K562 (cell line): Measurements from ENCODE around the gene SUFU. TPM values are rescaled to one million over a fixed set of nuclear protein-coding genes. Genes with fewer than 3 reads are reported as not detected.

Source experiments
- CTCF ChIP-seq, 3 experiments: IDR thresholded peaks in 2 of 3; conservative IDR thresholded peaks in 1 of 3; 2 replicates each; pipeline ENCODE4 v1.5.1; 2011 to 2012; ENCODE audit warnings: low read length in 3 of 3, mild to moderate bottlenecking in 3 of 3, control low read depth in 2 of 3, improper control_type of control experiment in 1 of 3, inconsistent platforms in 1 of 3, low read depth in 1 of 3, mixed read lengths in 1 of 3, moderate library complexity in 1 of 3; ENCODE audit not compliant: insufficient read depth in 2 of 3
- FOXP1 ChIP-seq: sonication (generic); formaldehyde crosslinking; IDR thresholded peaks from 2 replicates; pipeline ENCODE4 v1.8.0; 2022; ENCODE audit warnings: mild to moderate bottlenecking, missing genetic modification reagents
- MAZ ChIP-seq, 2 experiments: fragments of 450-650 bp in 1 of 2; sonication (generic) in 1 of 2; formaldehyde crosslinking; IDR thresholded peaks in 1 of 2; conservative IDR thresholded peaks in 1 of 2; 2 replicates each; pipeline versions ENCODE4 v1.4.0 to v1.5.0; 2020; ENCODE audit warnings: mild to moderate bottlenecking in 1 of 2, missing genetic modification reagents in 1 of 2
- MEIS2 ChIP-seq: fragments of 450-650 bp; IDR thresholded peaks from 2 replicates; pipeline ENCODE4 v1.6.1; 2014; ENCODE audit warnings: mild to moderate bottlenecking; ENCODE audit not compliant: partially characterized antibody
- NCOA6 ChIP-seq: fragments of 450-650 bp; IDR thresholded peaks from 2 replicates; pipeline ENCODE4 v1.6.1; 2017; ENCODE audit warnings: mild to moderate bottlenecking
- NR1H2 ChIP-seq: sonication (generic); formaldehyde crosslinking; IDR thresholded peaks from 2 replicates; pipeline ENCODE4 v1.4.0; 2020; ENCODE audit warnings: mild to moderate bottlenecking, missing genetic modification reagents
- RAD21 ChIP-seq, 2 experiments: fragments of 250-450 bp in 1 of 2; fragments of 450-650 bp in 1 of 2; sonication (Bioruptor Pico) in 1 of 2; formaldehyde crosslinking in 1 of 2; IDR thresholded peaks in 1 of 2; conservative IDR thresholded peaks in 1 of 2; 2 replicates each; pipeline versions ENCODE4 v1.4.0 to v1.8.0; 2020 to 2022; ENCODE audit warnings: mild to moderate bottlenecking in 2 of 2, moderate library complexity in 1 of 2
- SMAD1 ChIP-seq: fragments of 150-350 bp; IDR thresholded peaks from 2 replicates; pipeline ENCODE4 v1.6.1; 2014; ENCODE audit warnings: low read length, low read depth; ENCODE audit not compliant: partially characterized antibody
- SMARCA5 ChIP-seq: fragments of 450-650 bp; IDR thresholded peaks from 2 replicates; pipeline ENCODE4 v1.6.1; 2016
- SMC3 ChIP-seq: conservative IDR thresholded peaks from 2 replicates; pipeline ENCODE4 v1.6.1; 2011; ENCODE audit warnings: low read depth, low read length, improper control_type of control experiment; ENCODE audit not compliant: insufficient read depth
- SRSF7 ChIP-seq: fragments of 200-400 bp; formaldehyde crosslinking; optimal IDR thresholded peaks from 2 replicates; pipeline ENCODE3; 2017; ENCODE audit warnings: mild to moderate bottlenecking, low read depth, low read length
- STAG1 ChIP-seq: sonication (generic); formaldehyde crosslinking; IDR thresholded peaks from 2 replicates; pipeline ENCODE4 v1.5.0; 2020; ENCODE audit warnings: missing genetic modification reagents, borderline replicate concordance
- TFAP4 ChIP-seq: sonication (generic); formaldehyde crosslinking; IDR thresholded peaks from 2 replicates; pipeline ENCODE4 v1.8.0; 2022; ENCODE audit warnings: missing genetic modification reagents, mild to moderate bottlenecking, moderate library complexity, borderline replicate concordance
- YY1 ChIP-seq, 3 experiments: IDR thresholded peaks; 2 replicates each; pipeline ENCODE4 v1.6.1; 2011; ENCODE audit warnings: low read length in 2 of 3, mild to moderate bottlenecking in 2 of 3, moderate library complexity in 2 of 3, borderline replicate concordance in 1 of 3, control low read depth in 1 of 3, low read depth in 1 of 3; ENCODE audit not compliant: insufficient read depth in 3 of 3, insufficient replicate concordance in 2 of 3, control insufficient read depth in 1 of 3, insufficient read length in 1 of 3; ENCODE audit errors: extremely low read depth in 1 of 3
- ZBTB2 ChIP-seq: fragments of 450-650 bp; IDR thresholded peaks from 2 replicates; pipeline ENCODE4 v1.6.1; 2016; ENCODE audit warnings: antibody characterized with exemption
- ZNF778 ChIP-seq: fragments of 450-650 bp; formaldehyde crosslinking; IDR thresholded peaks from 2 replicates; pipeline ENCODE4 v1.4.0; 2020; ENCODE audit warnings: mild to moderate bottlenecking, moderate library complexity
- polyA plus RNA-seq, 8 experiments: library from polyadenylated mRNA; depleted of rRNA in 4 of 8; stranded (reverse) in 5 of 8; unstranded in 3 of 8; fragments of >200 nt; fragmentation: Nextera tagmentation in 2 of 8; fragmentation: Illumina TruSeq in 1 of 8; extraction: Ambion mirVana in 2 of 8; extraction: Trizol in 1 of 8; gene quantifications; 2 replicates each; pipeline versions ENCODE4 v1.2.1 to v1.2.3, GENCODE V29; 2011 to 2014; ENCODE audit warnings: inconsistent platforms in 1 of 8, missing spikeins in 1 of 8
- total RNA-seq, 7 experiments: library from RNA; depleted of rRNA in 6 of 7; stranded (reverse); fragments of >200 nt in 6 of 7; fragmentation: Illumina TruSeq in 2 of 7; extraction: Trizol in 2 of 7; gene quantifications; 2 replicates each; pipeline versions ENCODE4 v1.2.1 to v1.2.3, GENCODE V29; 2011 to 2021; ENCODE audit warnings: low replicate concordance in 1 of 7
- TF ChIP-seq, protein P1 (sequence below): fragments of 250-450 bp; sonication (Bioruptor Pico); IDR thresholded peaks from 2 replicates; pipeline ENCODE4 v1.8.0; 2021; ENCODE audit warnings: borderline replicate concordance, mild to moderate bottlenecking, moderate library complexity; ENCODE audit not compliant: poor library complexity, severe bottlenecking
- TF ChIP-seq, protein P2 (sequence below), 2 experiments: fragments of 450-650 bp in 1 of 2; sonication (generic) in 1 of 2; formaldehyde crosslinking in 1 of 2; IDR thresholded peaks in 1 of 2; conservative IDR thresholded peaks in 1 of 2; 2 replicates each; pipeline versions ENCODE4 v1.6.1 to v1.8.1; 2016 to 2023; ENCODE audit warnings: mild to moderate bottlenecking in 2 of 2, moderate library complexity in 2 of 2, inconsistent platforms in 1 of 2, missing genetic modification reagents in 1 of 2

SUFU gene
- total and polyA plus RNA-seq, 9 of the 15 experiments (the other 6 are each of a cell fraction or from before 2014, with no cell fraction given), result 0.59 to 6.3 (median 0.82) TPM

DNA sequence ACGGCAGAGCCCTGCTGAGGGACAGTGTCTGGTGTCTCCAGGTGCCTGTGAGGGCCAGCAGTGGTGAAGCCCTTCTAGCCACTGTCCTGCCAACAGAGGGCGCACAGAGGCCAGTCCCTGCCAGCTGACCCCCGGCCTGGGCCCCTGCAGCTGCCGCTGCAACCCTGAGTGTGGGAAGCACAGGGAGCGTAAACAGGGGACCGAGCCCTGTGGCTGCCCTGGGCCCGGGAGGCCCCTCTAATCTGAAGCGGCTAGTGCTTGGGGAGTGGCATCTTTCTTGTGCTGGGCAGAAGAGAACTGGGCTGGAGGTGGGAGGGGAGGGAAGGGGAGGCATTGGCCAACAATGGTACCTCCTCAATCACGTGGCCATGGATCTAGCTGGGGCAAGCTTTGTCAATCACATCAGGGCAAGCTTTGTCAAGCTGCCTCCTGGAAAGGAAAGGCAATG, 175.1 kb downstream of the SUFU start (continued):
- TF ChIP-seq ZBTB2, result no peak
- no peak for TF ChIP-seq FOXP1 (CRISPR knock-in tag)
- TF ChIP-seq ZNF778, result no peak
- no peak for TF ChIP-seq NR1H2 (CRISPR knock-in tag)
- no peak for TF ChIP-seq NCOA6
- TF ChIP-seq YY1 (IDR thresholded peaks at IDR 0.05; ENCODE audit: borderline replicate concordance in 1 of 3, control insufficient read depth in 1 of 3, extremely low read depth in 1 of 3, insufficient read depth in 3 of 3, insufficient read length in 1 of 3, insufficient replicate concordance in 2 of 3, low read depth in 1 of 3, low read length in 2 of 3), result peak in 1 of 3 experiments; percentile 9
- TF ChIP-seq SRSF7, result no peak
- TF ChIP-seq SMAD1, result no peak
- TF ChIP-seq SMARCA5, result no peak
- TF ChIP-seq, protein P1, sequence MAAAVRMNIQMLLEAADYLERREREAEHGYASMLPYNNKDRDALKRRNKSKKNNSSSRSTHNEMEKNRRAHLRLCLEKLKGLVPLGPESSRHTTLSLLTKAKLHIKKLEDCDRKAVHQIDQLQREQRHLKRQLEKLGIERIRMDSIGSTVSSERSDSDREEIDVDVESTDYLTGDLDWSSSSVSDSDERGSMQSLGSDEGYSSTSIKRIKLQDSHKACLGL (CRISPR knock-in tag), result no peak
- TF ChIP-seq MAZ (CRISPR knock-in tag; conservative IDR thresholded peaks at IDR 0.05 in 1 of 2, IDR thresholded peaks at IDR 0.05 in 1 of 2), result peak; percentile 37 to 58; a peak in 3 of 4 replicates
- peak; percentile 50; the same call in 1 of the 2 replicates for TF ChIP-seq SMC3
- TF ChIP-seq MEIS2, result no peak
- TF ChIP-seq RAD21 (CRISPR knock-in tag; conservative IDR thresholded peaks at IDR 0.05 in 1 of 2, IDR thresholded peaks at IDR 0.05 in 1 of 2), result peak; percentile 38 to 72
- TF ChIP-seq, protein P2, sequence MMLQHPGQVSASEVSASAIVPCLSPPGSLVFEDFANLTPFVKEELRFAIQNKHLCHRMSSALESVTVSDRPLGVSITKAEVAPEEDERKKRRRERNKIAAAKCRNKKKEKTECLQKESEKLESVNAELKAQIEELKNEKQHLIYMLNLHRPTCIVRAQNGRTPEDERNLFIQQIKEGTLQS (IDR thresholded peaks at IDR 0.05), result no peak
- TF ChIP-seq, protein P2 (CRISPR knock-in tag; conservative IDR thresholded peaks at IDR 0.05), result no peak
- TF ChIP-seq TFAP4 (CRISPR knock-in tag), result peak; percentile 94
- peak; percentile 76 to 82 (median 80) for TF ChIP-seq CTCF (IDR thresholded peaks at IDR 0.05 in 2 of 3, conservative IDR thresholded peaks at IDR 0.05 in 1 of 3; ENCODE audit: insufficient read depth in 2 of 3, low read depth in 1 of 3, low read length in 3 of 3)
- TF ChIP-seq STAG1, result peak; percentile 33; the same call in 1 of the 2 replicates
- TF ChIP-seq, all 486 proteins: peak for 17
